Measurements from ENCODE around the gene KAZN. TPM values are rescaled to one million over a fixed set of nuclear protein-coding genes. Genes with fewer than 3 reads are reported as not detected.

Gene KAZN
- total RNA-seq, 1 experiment from 2014 or later = 3.4 TPM

DNA sequence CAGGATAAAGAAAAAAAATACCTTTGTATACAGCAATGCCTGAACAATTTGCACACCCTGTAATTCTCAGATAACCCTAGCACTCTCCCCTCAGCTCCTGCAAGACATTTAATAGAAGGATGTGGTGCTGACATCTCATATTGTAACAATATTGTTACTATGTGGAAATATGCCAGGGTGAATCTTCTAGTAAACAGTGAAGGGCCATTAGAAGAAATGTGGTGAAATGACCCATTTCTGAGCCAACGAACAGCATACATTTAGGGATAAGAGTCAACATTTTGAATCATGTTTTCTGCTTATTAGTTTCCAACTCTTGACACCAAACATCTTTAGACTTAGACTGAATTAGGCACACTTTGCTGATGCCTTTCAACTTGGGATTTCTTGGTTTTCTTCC is 188.2 kb downstream of the KAZN start:
- Histone ChIP-seq H3K36me3 (no peaks in the 10 kb centered on the region), H3K9me3 (no peaks in the 10 kb centered on the region), H3K27me3 (no peaks in the 10 kb centered on the region), H3K4me3 (no peak overlapping the region)
- DNase-seq = no peak

DNA sequence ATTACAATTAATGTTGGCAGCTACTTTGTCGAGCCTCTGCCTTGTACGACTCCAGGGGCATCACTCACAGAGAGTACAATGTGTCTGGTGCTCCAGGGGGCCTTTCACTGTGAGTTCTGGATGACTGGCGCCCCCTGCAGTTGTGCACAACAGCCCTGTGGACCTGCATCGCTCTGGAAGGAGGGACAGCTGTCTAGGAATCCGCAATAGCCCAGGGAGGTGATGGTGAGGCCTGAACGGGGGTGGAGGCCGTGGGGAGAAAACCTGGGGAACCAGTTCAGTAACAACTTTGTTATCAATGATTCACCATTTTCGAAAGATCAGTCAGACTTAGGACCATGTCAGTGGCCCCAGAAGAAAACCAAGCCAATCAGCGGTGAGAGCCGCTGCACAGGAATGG is 189.1 kb downstream of the KAZN start:
- H3K9me3 ChIP-seq = no peaks in the 10 kb centered on the region
- no peak for DNase-seq
- H3K27me3 ChIP-seq = no peaks in the 10 kb centered on the region
- H3K4me3 ChIP-seq = no peak overlapping the region
- H3K36me3 ChIP-seq = no peaks in the 10 kb centered on the region

DNA sequence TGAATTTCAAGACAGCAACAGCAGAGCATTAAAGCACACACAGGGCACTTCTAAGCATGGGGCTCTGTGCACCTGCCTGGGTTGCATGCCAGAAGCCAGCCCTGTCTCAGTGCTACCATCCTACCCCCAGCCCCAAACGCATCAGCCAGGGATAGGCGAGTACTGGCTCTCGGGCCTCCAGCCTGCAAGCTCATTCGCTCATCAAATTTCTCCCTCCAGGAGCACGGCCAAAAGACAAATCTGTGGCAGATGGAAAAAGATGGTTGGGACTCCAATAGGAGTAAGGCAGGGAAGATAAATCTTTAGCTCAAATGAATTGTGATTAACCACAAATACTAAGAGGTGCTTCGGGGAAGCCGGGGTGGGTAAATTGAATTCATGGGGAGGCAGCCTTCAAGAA is 189.6 kb downstream of the KAZN start:
- Histone ChIP-seq H3K27me3 (no peaks in the 10 kb centered on the region), H3K4me3 (no peak overlapping the region), H3K9me3 (no peaks in the 10 kb centered on the region), H3K36me3 (no peaks in the 10 kb centered on the region)
- no peak for DNase-seq

DNA sequence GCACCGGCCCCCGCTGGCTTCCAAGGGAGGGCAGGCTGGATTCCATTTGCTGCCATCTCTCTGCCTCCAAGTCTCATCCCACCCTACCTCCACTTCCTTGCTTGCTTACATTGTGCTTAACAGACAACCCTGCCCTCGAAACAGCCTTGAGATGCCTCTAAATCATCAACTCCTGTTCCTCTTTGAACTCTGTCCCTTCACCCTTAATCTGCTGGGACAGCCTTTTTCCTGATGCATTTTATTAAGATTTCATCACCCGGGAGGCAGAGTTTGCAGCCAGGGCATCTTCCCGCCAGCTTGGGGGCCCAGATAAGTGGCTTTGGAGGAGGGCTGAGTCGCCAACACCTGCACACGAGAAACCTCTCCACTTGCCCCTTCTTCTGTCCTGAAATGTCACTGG is 192.5 kb downstream of the KAZN start:
- Histone ChIP-seq H3K9me3 (no peaks in the 10 kb centered on the region), H3K4me3 (no peak overlapping the region), H3K36me3 (no peaks in the 10 kb centered on the region), H3K27me3 (no peaks in the 10 kb centered on the region)
- DNase-seq = no peak

DNA sequence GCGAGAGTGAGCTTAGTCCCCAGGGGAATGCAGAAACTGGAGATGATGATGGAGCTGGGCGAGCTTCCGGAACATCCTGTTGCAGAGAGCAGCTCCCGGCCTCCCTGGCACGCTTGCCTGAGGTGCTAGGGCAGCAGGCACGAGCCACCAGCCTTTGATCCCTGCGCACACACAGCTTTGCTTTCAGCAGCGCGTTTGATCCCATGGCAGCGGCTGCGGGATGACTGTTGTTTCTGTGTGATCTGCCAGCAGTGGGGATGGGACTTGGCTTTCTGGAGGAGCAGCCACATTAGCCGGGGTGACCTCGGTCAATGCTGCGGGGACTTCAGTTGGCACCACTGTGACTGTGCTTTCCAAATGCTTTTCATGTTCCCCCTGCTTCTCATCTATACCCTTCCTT is 193.2 kb downstream of the KAZN start:
- Histone ChIP-seq H3K36me3 (no peaks in the 10 kb centered on the region), H3K27me3 (no peaks in the 10 kb centered on the region), H3K9me3 (no peaks in the 10 kb centered on the region), H3K4me3 (no peak overlapping the region)
- DNase-seq = no peak

DNA sequence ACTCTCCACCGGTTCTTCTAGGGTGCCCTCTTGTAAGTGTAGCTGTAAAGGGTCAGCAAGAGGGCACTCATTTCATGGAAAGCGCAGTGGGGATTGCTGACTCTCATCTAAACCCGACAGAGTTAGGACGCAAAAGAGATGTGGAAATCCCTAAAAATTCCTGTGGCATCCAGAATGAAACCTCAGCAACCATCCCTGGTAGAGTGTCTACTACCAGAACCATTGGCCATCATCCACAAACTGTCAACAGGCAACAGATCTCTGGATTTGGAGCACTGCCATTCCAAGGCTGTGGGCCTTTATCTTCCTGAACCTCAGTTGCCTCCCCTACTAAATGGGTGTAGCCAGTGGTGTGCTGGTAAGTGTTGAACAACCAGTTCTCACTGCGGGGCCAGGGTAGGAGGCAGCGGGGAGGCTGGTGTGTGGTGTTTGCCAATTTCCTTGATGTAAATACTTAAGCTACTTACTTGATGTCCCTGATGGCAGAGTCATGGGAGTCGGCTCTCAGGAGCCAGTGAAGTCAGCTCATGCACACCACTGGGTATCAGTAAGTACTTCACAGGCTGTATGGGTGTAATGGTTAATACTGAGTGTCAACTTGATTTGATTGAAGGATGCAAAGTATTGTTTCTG is 195.8 kb downstream of the KAZN start:
- no peak for DNase-seq
- no peaks in the 10 kb centered on the region for H3K27me3 ChIP-seq
- H3K9me3 ChIP-seq = no peaks in the 10 kb centered on the region
- H3K36me3 ChIP-seq = no peaks in the 10 kb centered on the region
- H3K4me3 ChIP-seq = no peak overlapping the region

DNA sequence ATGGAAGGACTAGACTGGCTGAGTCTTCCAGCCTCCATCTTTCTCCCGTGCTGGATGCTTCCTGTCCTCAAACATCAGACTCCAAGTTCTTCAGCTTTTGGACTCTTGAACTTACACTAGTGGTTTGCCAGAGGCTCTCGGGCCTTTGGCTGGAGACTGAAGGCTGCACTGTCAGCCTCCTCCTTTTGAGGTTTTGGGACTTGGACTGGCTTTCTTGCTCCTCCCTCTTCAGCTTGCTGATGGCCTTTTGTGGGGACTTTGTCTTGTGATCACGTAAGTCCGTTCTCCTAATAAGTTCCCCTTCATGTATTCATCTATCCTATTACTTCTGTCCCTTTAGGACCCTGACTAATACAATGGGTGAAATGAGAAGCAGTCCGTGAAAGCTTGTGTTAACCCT is 196.4 kb downstream of the KAZN start:
- H3K36me3 ChIP-seq = no peaks in the 10 kb centered on the region
- H3K9me3 ChIP-seq = no peaks in the 10 kb centered on the region
- H3K27me3 ChIP-seq = no peaks in the 10 kb centered on the region
- H3K4me3 ChIP-seq = no peak overlapping the region
- DNase-seq = no peak

DNA sequence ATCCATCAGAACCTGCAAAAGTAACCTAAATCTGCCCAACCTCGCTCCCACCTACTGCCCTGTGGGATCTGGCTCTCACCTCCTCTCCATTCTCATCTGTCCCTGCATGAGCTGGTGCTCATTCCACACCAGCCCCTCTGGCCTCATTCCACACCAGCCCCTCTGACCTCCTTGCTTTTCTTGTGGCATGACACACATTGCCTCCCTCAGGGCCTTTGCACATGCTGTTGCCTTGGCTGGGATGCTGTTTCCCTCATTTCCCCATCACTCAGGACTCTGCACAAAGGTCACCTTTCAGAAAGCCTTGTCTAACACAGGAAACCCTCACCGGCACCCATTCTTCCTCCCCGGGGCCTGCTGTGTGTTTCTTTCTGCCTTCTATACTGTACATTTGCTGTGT is 197.1 kb downstream of the KAZN start:
- Histone ChIP-seq H3K4me3 (no peak overlapping the region), H3K27me3 (no peaks in the 10 kb centered on the region), H3K36me3 (no peaks in the 10 kb centered on the region), H3K9me3 (no peaks in the 10 kb centered on the region)
- DNase-seq = no peak

DNA sequence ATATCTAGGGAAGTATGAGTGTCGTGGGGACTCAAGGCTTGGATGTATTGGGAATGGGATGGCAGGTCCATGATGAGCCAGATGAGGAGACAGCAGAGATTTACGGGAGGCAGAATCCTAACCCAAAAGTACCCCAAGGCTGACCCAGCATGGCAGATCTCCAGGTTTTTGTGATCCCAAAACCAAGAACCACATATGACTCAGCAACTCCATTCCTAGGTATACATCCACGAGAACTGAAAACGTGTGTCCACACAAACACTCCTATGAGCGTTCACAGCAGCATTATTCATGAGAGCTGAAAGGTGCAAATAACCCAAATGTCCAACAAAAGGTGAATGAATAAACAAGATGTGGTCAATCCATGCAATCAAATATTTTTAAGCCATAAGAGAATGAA is 201.5 kb downstream of the KAZN start:
- no peaks in the 10 kb centered on the region for H3K9me3 ChIP-seq
- no peak overlapping the region for H3K4me3 ChIP-seq
- H3K36me3 ChIP-seq = no peaks in the 10 kb centered on the region
- no peaks in the 10 kb centered on the region for H3K27me3 ChIP-seq
- DNase-seq = no peak

DNA sequence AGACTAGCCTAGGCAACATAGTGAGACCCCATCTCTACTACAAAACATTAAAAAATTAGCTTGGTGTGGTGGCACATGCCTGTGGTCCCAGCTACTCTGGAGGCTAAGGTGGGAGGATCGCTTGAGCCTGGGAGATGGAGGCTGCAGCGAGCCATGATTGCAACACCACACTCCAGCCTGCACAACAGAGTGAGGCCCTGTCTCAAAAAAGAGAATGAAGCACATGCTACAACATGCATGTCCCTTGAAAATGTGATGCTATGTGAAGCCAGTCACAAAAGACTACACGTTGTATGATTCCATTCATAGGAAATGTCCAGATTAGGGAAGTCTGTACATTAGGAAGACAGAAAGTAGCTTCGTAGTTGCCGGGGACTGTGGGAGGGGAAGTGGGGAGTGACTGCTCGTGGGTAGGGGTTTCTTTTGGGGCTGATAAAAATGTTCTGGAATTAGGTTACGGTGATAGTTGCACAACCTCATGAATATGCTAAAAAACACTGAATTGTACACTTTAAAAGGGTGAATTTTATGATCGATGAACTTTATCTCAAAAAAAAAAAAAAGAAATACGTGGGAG is 202.1 kb downstream of the KAZN start:
- no peak for DNase-seq
- Histone ChIP-seq H3K27me3 (no peaks in the 10 kb centered on the region), H3K9me3 (no peaks in the 10 kb centered on the region), H3K4me3 (no peak overlapping the region), H3K36me3 (no peaks in the 10 kb centered on the region)

DNA sequence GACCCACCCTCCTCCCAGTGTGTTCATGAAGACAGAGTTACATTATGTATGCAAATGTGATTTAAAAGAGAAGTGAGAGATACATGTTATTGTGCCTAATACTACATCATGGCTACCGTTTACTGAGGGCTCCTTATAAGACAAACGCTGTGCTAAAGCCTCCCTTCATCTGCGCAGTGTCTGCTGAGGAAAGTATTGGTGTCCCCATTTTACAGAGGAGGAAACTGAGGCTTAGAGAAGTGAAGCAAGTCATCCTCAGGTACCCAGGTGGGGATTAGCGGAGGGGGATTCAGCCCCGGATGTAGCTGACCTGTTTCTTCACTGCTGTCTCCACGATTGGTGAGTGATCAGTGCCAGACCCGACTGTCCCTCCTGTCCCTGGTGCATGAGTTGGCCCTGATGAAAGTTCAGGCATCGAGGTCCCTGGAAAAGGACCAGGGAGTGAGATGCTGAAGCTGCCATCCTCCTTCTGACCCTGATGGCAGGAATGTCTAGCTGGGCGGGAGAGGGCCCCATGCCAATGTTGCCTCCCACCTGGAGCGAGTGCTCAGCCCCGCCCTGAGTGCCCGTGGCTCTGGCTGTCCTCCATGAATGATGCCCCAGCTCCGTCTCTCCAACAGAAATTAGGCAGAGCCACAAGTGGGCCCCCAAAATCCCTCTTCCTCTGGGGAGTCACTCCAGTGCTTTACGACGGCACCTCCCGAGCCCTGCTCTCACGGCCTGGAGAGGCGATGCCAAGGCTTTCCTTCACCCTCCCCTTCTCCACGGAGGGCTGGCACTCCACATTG is 204.7 kb downstream of the KAZN start:
- H3K4me3 ChIP-seq = no peak overlapping the region
- DNase-seq = no peak
- H3K27me3 ChIP-seq = no peaks in the 10 kb centered on the region
- no peaks in the 10 kb centered on the region for H3K36me3 ChIP-seq
- H3K9me3 ChIP-seq = no peaks in the 10 kb centered on the region; the same call in 1 of the 2 replicates

DNA sequence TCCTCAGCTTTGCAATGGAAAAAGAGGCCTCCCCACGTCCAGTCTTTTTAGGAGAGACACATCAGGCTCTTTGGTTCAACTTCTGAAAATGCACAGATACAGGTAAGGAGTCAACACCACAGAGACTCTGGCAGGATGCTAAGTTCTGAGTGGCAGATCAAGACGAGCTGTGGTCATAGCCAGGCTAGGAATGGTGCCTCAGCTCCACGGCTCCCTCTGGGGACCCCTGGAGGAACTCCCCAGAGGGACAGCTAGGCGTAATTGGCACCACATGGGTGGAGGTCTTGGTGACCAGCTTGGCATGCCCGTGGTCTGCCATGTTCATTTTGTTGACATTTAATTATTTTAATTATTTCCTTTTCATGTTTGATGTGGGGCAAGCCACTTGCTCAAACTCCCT is 206.1 kb downstream of the KAZN start:
- no peaks in the 10 kb centered on the region; the same call in 1 of the 2 replicates for H3K9me3 ChIP-seq
- DNase-seq = peak; percentile 17
- no peaks in the 10 kb centered on the region for H3K36me3 ChIP-seq
- no peak overlapping the region for H3K4me3 ChIP-seq
- H3K27me3 ChIP-seq = no peaks in the 10 kb centered on the region

DNA sequence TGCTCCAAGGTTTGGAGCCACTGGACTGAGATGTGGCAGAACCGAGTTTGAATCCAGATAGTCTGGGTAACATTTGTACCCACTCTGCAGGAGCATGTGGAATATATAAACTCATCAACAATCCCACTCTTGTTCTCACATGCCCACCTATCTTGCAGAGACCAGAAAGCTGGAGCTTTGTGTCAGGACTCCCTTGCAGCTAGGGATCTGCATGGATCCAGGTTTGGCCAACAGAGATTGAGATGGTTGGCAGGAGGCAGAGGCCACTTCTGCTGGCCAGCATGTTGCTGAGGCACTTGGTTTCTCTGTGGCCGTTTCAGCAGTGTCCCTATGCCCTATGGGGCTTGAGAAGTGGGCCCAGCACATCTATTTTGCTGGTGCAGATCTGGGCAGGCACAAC is 208.3 kb downstream of the KAZN start:
- Histone ChIP-seq H3K27me3 (no peaks in the 10 kb centered on the region), H3K9me3 (no peaks in the 10 kb centered on the region; the same call in 1 of the 2 replicates), H3K36me3 (no peaks in the 10 kb centered on the region), H3K4me3 (no peak overlapping the region)
- no peak for DNase-seq

DNA sequence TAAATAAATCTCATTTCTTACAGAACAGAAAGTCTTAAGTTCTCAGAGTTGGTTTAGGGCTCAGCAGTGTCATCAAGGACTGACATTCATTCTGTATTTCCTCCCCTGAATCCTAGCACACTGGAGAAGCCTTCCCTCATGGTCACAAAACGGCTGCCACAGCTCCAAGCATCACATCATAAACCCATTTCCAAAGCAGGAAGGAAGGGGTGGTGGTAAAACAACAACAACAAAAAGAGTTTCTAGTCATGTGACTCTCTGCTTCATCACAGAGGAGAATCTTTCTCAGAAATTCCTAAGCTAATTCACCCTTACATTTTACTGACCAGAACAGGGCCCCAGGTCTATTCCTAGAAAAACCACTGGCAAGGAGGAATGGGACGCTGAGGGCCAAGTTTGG is 210.3 kb downstream of the KAZN start:
- Histone ChIP-seq H3K4me3 (no peak overlapping the region), H3K36me3 (no peaks in the 10 kb centered on the region), H3K9me3 (no peaks in the 10 kb centered on the region; the same call in 1 of the 2 replicates), H3K27me3 (no peaks in the 10 kb centered on the region)
- DNase-seq = no peak

DNA sequence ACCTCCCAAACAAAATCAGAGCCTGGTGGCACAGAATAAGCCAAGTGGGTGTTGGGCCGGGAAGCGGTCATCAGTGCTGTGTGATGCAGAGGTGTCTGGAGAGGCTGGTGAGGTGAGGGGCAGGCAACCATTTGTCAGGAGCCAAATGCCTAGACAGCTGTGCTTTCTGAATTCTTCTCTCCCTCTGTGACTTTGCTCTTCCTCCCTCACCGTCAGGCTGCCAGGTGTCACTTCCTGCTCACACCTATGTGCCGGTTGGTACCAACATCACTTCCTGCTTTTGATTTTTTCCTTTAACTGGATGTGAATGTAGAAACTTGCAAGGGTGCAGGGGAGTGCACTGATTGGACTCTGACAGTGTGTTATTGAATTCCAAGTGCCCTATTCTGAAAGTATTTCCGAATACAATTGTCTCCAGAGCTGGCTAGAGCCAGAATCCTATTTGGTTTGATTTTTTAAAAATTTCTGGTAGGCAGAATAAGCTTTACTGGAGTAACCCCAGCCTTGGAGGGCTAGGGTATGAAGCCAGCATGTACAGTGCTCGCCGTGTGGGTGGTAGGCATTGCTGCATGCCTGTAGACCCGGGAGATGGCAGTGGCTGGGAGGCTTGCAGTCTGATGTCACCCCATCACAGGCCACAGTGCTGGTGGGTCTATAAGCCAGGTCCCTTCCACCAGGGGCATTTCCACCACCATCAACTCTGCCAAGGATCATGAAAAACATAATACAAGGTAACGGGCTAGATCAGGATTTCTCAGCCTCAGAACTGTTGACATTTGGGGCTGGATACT is 210.9 kb downstream of the KAZN start:
- Histone ChIP-seq H3K9me3 (no peaks in the 10 kb centered on the region; the same call in 1 of the 2 replicates), H3K4me3 (no peak overlapping the region), H3K27me3 (no peaks in the 10 kb centered on the region), H3K36me3 (no peaks in the 10 kb centered on the region)
- no peak for DNase-seq

DNA sequence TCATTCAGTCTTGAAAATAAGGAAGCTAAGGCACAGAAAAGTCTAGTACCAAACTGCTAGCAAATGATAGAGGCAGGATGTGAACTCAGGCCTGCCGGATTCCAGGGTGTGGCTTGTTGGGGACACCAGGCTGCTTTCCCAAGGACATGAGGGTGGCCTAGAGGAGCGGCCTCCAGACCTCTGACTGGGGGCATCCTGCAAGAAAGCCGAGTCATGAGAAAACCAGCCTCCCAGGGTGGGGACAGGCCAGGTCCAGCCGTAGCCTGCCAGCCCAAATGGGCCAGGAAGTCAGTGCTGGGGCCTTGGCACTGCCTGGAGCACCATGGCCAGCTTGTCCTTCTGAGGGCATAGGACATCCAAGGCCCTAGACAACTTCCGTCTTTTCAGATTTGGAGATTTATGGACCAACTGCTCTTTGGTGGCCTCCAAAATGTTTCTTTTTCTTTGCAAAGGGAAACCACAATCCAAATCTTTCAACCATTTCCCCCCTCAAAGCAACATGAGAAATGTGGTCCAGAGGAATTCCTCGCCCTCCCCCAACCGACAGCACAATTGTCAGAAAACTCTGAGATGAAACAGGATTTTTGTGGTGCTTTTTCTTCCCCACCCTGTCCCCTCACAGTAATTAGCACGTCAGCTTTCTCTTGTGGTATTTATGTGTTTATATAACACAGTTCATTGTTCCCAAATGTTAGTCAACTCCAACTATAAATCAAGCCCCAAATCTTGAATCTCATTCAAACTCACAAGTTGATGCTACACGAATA is 212.3 kb downstream of the KAZN start:
- H3K4me3 ChIP-seq = no peak overlapping the region
- H3K36me3 ChIP-seq = no peaks in the 10 kb centered on the region
- DNase-seq = no peak
- no peaks in the 10 kb centered on the region; the same call in 1 of the 2 replicates for H3K9me3 ChIP-seq
- H3K27me3 ChIP-seq = no peaks in the 10 kb centered on the region
